Heart right ventricle (tissue), 16 donors: ENCODE results near the gene LRMDA. TPM values are rescaled to one million over a fixed set of nuclear protein-coding genes. Genes with fewer than 3 reads are reported as not detected.

Experiments used
- ATAC-seq, 8 donors: fragments of 200-7000 bp; cut with Tn5 transposase; one replicate each; pipeline ENCODE4 v1.9.1; 2020; ENCODE audit warnings: mild to moderate bottlenecking in 8 of 8, moderate library complexity in 8 of 8, moderate number of reproducible peaks in 1 of 8
- DNase-seq, 2 donors: peaks; one replicate each; pipeline ENCODE4 v3.0.0-alpha.2; 2020
- H3K27ac ChIP-seq, 10 donors: fragments of 200-600 bp; sonication (generic) in 2 of 10; one replicate each; pipeline versions ENCODE4 v1.5.0 to v1.8.0; 2020 to 2022; ENCODE audit warnings: mild to moderate bottlenecking in 3 of 10
- H3K27me3 ChIP-seq, 7 donors: fragments of 200-600 bp; one replicate each; pipeline ENCODE4 v1.8.0; 2021 to 2022; ENCODE audit warnings: mild to moderate bottlenecking in 2 of 7
- H3K36me3 ChIP-seq, 9 donors: fragments of 200-600 bp; sonication (generic) in 1 of 9; one replicate each; pipeline versions ENCODE4 v1.5.0 to v1.8.0; 2020 to 2022; ENCODE audit warnings: mild to moderate bottlenecking in 2 of 9
- H3K4me1 ChIP-seq, 9 donors: fragments of 200-600 bp; sonication (generic) in 1 of 9; one replicate each; pipeline versions ENCODE4 v1.5.0 to v1.8.0; 2020 to 2022; ENCODE audit warnings: mild to moderate bottlenecking in 4 of 9
- H3K4me3 ChIP-seq, 10 donors: fragments of 200-600 bp; sonication (generic) in 2 of 10; one replicate each; pipeline versions ENCODE4 v1.5.0 to v1.8.0; 2020 to 2022; ENCODE audit warnings: mild to moderate bottlenecking in 7 of 10, moderate library complexity in 2 of 10
- H3K9me3 ChIP-seq, 11 donors: fragments of 200-600 bp in 10 of 11; sonication (generic) in 2 of 11; one replicate each; pipeline versions ENCODE4 v1.5.0 to v1.8.0; 2013 to 2022; ENCODE audit warnings: mild to moderate bottlenecking in 2 of 11, control low read depth in 1 of 11, moderate library complexity in 1 of 11
- WGBS, 2 donors: extraction: QIAGEN DNeasy Blood & Tissue Kit; methylation state at CpG; one replicate each; pipeline ENCODE4 v1.1.7; 2013; ENCODE audit warnings: inconsistent platforms in 1 of 2; 5-methylcytosine and 5-hydroxymethylcytosine counted together
- intact Hi-C, 10 donors: fragments of 100-400 bp; cut with DNase I; formaldehyde crosslinking; loops; one replicate each; pipeline versions ENCODE4 v1.11.1 to v1.14.2; 2022
- polyA plus RNA-seq, 2 donors: library from polyadenylated mRNA; stranded (reverse); fragments of 200-250 nt; gene quantifications; one replicate each; pipeline ENCODE4 v1.2.3, GENCODE V29; 2013
- total RNA-seq, 10 donors: library from RNA; stranded (reverse); fragmentation: NEBNext Ultra II Directional in 3 of 10; extraction: Animal tissue kit (Norgen Biotek cat#: 25700) in 3 of 10; gene quantifications; one replicate each; pipeline versions ENCODE4 v1.2.1 to v1.2.4, GENCODE V29; 2021 to 2023
- TF ChIP-seq, protein P1 (sequence below), 9 donors: fragments of 200-600 bp; sonication (generic) in 2 of 9; IDR thresholded peaks; one replicate each; pipeline versions ENCODE4 v1.5.0 to v1.8.0; 2021 to 2022; ENCODE audit warnings: antibody characterized with exemption in 9 of 9, mild to moderate bottlenecking in 5 of 9, moderate library complexity in 1 of 9
- donor health status: Arrhythmogenic right ventricular cardiomyopathy.
- donor health status: ischemic (EF 13 %, LVEDD 7.1; RV severe dilation, severe dysfunction).
- donor health status: healthy with polysubstance abuse.
- donor health status: DM: no; HTN: yes; CAD: no.
- donor health status: DM: no; HTN: no; CAD: no.
- donor health status: ischemic (EF 25% LVEDD 6.9; RV normal size, moderate dysfunction).
- donor health status: ischemic (EF 25% LVEDD 5.7; RV mildly dilated, moderate dysfunction).
- donor health status: healthy.
- donor health status: DM: yes; HTN: yes; CAD: no.
- donor health status: Ischemic cardiomyopathy.
- donor health status: ischemic (EF 35%, LVEDD 5.7; RV mildly dilated, moderate dysfunction).
- donor health status: nonischemic (EF 11% LVEDD 7.7; RV severe dilation, severe dysfunction).
- donor health status: DM: yes; HTN: yes; CAD: no.
- donor health status: PGD.
- donor health status: ischemic (EF 29% LVEDD 5.4; RV normal size, mild dysfunction).
- donor health status: nonischemic (EF 23%, LVEDD 6.1; RV moderate dilation, normal function).

Gene LRMDA
- total and polyA plus RNA-seq, 12 donors = 4.0 to 59.8 (median 12.7) TPM

DNA sequence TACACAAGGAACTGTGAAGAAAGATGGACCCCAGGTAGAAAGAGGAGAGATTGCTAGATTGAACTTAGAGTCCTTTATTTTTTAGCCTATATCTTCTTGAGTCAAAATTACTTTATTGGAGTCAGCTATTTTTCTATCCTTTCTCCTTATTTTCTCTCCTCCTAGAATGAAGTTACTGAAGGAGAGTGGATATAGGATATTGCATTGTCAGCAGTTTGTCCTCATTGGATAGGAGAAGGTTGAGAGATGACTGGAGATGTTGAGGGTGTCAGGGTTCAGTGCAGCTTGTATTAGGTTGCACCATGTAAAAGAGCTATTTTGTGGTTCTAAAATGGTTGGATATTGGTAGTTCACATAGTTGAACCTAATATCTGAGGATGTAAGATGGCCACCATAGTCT, 5.5 kb downstream of the LRMDA start:
- H3K4me3 ChIP-seq = no peak overlapping the region
- H3K36me3 ChIP-seq = peaks cover 0 to 18% (median 0%) of the 10 kb centered on the region in 9 donors
- H3K9me3 ChIP-seq = no peaks in the 10 kb centered on the region
- peaks cover 0 to 23% (median 9%) of the 10 kb centered on the region in 9 donors for H3K4me1 ChIP-seq
- intact Hi-C loops = loop anchor here in 1 of 10 donors (10.0 kb wide), 1 partner anchor 158 kb away; no protein-coding TSS in a partner anchor
- TF ChIP-seq, protein P1, sequence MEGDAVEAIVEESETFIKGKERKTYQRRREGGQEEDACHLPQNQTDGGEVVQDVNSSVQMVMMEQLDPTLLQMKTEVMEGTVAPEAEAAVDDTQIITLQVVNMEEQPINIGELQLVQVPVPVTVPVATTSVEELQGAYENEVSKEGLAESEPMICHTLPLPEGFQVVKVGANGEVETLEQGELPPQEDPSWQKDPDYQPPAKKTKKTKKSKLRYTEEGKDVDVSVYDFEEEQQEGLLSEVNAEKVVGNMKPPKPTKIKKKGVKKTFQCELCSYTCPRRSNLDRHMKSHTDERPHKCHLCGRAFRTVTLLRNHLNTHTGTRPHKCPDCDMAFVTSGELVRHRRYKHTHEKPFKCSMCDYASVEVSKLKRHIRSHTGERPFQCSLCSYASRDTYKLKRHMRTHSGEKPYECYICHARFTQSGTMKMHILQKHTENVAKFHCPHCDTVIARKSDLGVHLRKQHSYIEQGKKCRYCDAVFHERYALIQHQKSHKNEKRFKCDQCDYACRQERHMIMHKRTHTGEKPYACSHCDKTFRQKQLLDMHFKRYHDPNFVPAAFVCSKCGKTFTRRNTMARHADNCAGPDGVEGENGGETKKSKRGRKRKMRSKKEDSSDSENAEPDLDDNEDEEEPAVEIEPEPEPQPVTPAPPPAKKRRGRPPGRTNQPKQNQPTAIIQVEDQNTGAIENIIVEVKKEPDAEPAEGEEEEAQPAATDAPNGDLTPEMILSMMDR (IDR thresholded peaks at IDR 0.05) = no peak
- DNase-seq (no peak), ATAC-seq (no peak)
- no peaks in the 10 kb centered on the region for H3K27me3 ChIP-seq
- no peak overlapping the region for H3K27ac ChIP-seq

GRCh38 chr10:75437693-75438092, 6.3 kb downstream of the LRMDA start:
- Histone ChIP-seq H3K9me3 (peaks cover 0 to 7% (median 0%) of the 10 kb centered on the region in 11 donors), H3K27me3 (no peaks in the 10 kb centered on the region), H3K27ac (no peak overlapping the region), H3K4me1 (peaks cover 0 to 15% (median 1%) of the 10 kb centered on the region in 9 donors), H3K4me3 (no peak overlapping the region), H3K36me3 (peaks cover 0 to 18% (median 0%) of the 10 kb centered on the region in 9 donors)
- DNase-seq = no peak
- TF ChIP-seq, protein P1 (IDR thresholded peaks at IDR 0.05) = no peak
- ATAC-seq = no peak
- WGBS, 2 donors = 97 to 98% methylated on average over 3 of the region's 3 CpGs
- intact Hi-C loops = loop anchor here in 1 of 10 donors (10.0 kb wide), 1 partner anchor 157 kb away; no protein-coding TSS in a partner anchor

GRCh38 chr10:75438275-75438674, 6.9 kb downstream of the LRMDA start:
- peak in 1 of 8 donors; percentile 59 for ATAC-seq

DNA sequence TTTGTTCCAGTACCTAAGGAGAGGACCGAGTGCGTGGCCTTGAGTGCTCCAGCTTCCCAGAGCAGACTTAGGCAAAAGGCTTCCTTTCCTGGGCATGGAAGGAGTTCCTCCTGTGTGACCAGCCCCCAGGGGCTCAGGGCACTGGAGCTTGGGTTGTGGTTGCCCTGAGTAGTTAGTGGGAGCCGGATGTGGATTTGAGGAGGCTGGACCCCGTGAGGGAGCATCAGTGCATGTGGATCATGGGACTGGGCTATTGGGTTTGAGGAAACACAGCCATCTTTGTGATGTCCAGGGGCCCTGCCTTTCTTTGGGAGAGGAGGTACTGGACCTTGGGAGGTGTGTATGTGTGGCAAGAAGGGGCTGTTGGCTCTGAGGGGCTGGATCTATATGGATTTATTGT, 8.4 kb downstream of the LRMDA start:
- TF ChIP-seq, protein P1 (IDR thresholded peaks at IDR 0.05) = no peak
- Histone ChIP-seq H3K27ac (no peak overlapping the region), H3K4me3 (no peak overlapping the region), H3K9me3 (peaks cover 0 to 28% (median 17%) of the 10 kb centered on the region in 11 donors), H3K4me1 (no peaks in the 10 kb centered on the region), H3K36me3 (peaks cover 0 to 19% (median 0%) of the 10 kb centered on the region in 9 donors), H3K27me3 (no peaks in the 10 kb centered on the region)
- no peak for DNase-seq
- intact Hi-C loops = loop anchor here in 1 of 10 donors (10.0 kb wide), 1 partner anchor 155 kb away; no protein-coding TSS in a partner anchor
- no peak for ATAC-seq
- 87 to 92% methylated on average over 4 of the region's 4 CpGs for WGBS, 2 donors

More at GRCh38 chr10:75438275-75438674, 6.9 kb downstream of the LRMDA start:
- WGBS, 2 donors = 76 to 83% methylated on average over 3 of the region's 3 CpGs
- intact Hi-C loops = loop anchor here in 1 of 10 donors (10.0 kb wide), 1 partner anchor 157 kb away; no protein-coding TSS in a partner anchor
- Histone ChIP-seq H3K36me3 (peaks cover 0 to 18% (median 0%) of the 10 kb centered on the region in 9 donors), H3K4me1 (peaks cover 0 to 10% (median 0%) of the 10 kb centered on the region in 9 donors), H3K27me3 (no peaks in the 10 kb centered on the region), H3K4me3 (no peak overlapping the region), H3K9me3 (peaks cover 0 to 13% (median 5%) of the 10 kb centered on the region in 11 donors), H3K27ac (no peak overlapping the region)
- no peak for DNase-seq
- TF ChIP-seq, protein P1 (IDR thresholded peaks at IDR 0.05) = no peak
